CD4-positive, alpha-beta T cell treated with Interferon gamma for 1 hour (primary cell): ENCODE measurements around the gene ALDH3B2.
A peak's percentile ranks its signal among the peaks of the same experiment; 100 is the strongest.
"Not testable (repeated sequence)": the region's sequence is repeated elsewhere in the genome, so short reads cannot be mapped to it uniquely, and the experiment has no call there.

Source experiments
- DNase-seq: peaks from one replicate; pipeline ENCODE4 v3.0.0-alpha.2; 2020

Gene ALDH3B2

DNA sequence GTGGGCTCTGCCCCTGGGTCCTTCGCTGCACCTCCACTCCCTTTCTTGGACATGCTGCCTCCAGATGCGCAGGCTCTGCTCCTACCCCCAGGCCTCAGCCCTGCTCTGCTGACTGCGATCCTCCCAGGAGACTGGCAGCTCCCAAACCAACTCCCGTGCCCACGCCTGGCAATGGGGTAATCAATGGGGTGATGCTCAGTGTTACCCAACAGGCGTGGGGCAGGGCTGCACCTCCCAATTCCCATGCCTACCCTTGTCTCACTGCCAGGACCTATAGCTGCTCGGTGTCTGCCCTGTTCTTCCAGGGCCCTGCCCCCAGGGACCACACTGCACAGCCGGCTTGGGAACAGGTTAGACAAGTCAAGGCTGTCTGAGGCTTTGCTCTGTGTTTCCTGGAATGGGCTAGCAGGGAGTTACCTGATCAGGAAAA, at the start of gene ALDH3B2:
Gene ALDH3B2, minus strand, starts transcription at position 182 of the 430 bp plus-strand sequence. CDS start 7,688 bp downstream, outside the sequence.
- DNase-seq, result no peak

DNA sequence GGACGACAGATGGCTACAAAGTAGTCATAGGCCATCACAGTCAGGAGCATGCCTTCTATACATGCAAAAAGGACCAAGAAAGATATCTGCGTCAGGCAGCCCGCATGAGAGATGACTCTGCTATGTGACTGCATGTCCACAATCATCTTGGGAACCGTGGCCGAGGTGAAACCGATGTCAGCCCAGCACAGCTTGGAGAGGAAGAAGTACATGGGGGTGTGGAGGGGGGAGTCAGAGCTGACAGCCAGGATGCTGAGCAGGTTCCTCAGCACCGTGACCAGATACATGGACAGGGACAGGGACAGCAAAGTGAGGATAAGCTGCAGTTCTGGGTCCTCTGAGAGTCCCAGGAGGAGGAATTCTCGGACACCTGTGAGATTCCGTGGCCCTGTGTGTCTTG, 48.6 kb upstream of the ALDH3B2 start:
- not testable (repeated sequence) for DNase-seq

- DNase-seq, result peak; percentile 1
These were observed 41.8 kb upstream of the ALDH3B2 start for GRCh38 chr11:67716226-67716625.

GRCh38 chr11:67715801-67716200, 41.4 kb upstream of the ALDH3B2 start:
- DNase-seq, result not testable (repeated sequence)

GRCh38 chr11:67713892-67714509, 39.6 kb upstream of the ALDH3B2 start:
- peak; percentile 71 for DNase-seq

DNA sequence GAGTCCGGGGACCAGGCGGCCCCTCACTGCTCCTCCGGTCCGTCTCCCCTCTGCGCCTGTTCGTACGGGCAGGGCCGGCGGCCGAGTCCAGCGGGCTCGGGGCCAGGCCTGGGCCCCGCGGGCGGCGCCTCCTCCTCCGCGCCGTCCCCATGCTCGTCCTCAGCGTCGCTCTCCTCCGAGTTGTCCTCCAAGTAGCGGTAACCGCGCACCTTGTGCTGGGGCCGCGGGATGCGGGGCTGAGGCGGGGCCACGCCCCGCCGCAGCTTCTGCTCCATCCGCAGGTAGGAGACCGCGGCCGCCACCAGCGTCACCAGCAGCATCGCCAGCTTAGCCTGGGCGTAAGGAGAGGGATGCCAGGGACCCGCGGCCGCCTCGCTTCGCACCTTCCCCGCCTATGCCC, 37.3 kb upstream of the ALDH3B2 start:
- not testable (repeated sequence) for DNase-seq

DNA sequence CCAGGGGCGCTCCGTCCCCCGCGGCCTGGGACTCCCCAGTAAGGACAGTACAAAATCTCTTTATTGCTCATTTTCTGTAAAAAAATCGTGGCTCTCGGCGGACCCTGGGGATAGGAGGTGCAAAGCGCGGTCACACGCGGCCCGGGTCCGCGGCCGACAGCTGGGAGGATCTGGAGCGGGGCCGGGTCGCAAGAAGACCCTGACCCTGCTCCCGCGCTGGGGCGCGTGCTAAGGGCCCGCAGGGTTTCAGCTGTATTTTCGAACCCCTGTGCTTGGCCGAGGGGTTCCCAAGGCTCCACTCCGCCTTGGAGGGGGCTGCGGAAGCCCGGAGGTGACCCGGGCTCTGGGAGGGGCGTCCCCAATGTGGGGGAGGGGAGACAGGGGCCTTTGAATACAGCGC, 36.8 kb upstream of the ALDH3B2 start:
- not testable (repeated sequence) for DNase-seq

GRCh38 chr11:67709806-67710205, 35.4 kb upstream of the ALDH3B2 start:
- not testable (repeated sequence) for DNase-seq

DNA sequence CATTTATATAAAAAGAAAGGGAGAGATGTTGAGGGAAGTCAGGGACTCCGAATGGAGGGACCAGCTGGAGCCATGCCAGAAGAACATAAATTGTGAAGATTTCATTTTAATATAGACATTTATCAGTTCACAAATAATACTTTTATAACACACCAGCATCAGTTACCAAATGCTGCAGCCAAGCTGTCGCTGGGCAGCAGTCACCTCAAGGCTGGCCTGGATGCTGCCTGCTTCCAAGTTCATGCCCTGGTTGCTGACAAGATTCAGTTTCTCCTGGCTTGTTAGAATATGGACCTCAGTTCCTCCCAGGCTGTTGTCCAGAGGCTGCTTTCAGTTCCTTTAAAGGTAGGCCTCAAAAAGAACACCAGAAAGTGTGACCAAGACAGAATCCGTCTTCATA, 30.8 kb upstream of the ALDH3B2 start:
- DNase-seq, result no peak

DNA sequence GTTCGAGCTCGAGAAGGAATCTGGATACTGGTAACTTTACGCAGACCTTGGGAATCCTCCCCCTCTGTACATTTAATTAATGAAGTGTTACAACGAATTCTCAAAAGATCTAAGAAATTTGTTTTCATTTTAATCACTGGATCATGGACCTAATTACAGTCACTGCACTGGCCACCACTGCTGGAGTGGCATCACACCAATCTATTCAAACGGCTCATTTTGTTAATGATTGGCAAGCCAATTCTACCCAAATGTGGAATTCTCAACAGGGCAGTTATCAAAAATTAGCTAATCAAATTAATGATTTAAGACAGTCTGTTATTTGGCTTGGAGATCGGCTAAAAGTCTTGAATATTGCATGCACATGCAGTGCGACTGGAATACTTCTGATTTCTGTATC, 30.1 kb upstream of the ALDH3B2 start:
- DNase-seq, result no peak

- not testable (repeated sequence) for DNase-seq
These were observed 29.3 kb upstream of the ALDH3B2 start for GRCh38 chr11:67703709-67704108.

DNA sequence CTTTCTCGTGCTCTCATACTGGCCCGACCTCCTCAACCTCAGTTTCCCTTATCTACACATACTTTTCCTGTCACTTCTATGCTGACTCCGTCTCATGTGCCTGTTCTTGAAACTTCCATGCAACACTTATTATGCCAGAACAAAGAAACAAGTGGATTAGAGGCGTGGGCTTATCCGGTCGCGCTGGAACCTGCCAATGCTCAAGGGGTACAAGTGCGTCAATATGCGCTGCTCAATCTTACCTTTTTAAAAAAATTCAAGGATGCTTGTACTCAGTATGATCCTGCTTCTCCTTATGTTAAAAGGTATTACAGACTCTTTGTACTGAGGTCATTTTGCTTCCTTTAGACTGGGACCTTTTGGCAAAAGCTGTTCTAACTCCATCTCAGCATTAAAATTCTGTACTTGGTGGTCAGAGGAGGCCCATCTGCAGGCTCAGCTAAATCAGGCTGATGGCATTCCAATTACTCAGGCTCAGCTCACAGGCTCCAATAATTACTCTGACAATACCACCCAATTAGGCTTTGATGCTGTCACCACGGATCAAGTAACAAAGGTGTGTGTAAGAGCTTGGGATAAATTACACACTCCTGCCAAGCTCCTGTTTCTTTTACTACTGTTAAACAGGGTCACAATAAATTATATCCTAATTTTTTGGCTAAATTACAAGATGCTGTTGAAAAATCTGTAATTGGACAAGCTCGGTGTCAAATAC, 26.3 kb upstream of the ALDH3B2 start:
- DNase-seq, result no peak

DNA sequence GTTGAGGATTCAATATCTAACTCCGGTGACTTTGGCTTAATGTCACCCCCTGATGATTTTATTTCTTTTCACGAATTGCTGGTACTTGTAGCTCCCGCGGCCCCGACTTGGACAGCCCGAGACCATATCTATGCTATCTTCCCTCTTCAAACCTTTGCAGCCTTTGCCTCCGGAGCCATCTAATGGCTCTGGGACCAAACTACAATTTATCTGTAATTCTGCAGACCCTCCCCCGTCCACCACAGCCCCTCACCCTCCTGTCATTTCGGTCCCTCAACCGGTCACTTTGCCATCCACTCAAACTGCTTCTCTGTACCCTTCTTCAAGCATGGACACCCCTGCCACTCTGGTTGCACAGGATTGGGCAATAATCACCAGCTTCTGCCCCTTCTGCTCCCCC, 25.7 kb upstream of the ALDH3B2 start:
- DNase-seq, result no peak

GRCh38 chr11:67699521-67699920, 25.1 kb upstream of the ALDH3B2 start:
- no peak for DNase-seq

- DNase-seq, result no peak
These were observed 23.8 kb upstream of the ALDH3B2 start for GRCh38 chr11:67698247-67698646.

DNA sequence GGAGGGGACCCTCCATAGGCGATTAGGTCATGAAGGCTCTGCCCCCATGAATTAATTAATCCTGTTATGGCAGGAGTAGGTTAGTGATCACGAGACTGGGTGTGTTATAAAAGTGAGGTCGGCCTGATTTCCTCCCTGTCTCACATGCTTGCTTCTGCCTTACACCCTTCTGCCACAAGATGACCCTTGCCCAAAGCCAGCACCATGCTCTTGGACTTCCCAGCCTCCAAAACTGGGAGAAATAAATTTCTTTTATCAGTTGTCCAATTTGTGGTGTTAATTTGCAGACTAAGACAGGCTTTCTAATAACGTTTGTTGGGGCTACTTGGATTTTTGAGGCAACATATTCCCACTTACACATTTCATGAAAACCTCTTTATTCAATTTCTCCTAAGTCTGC, 23.4 kb upstream of the ALDH3B2 start:
- DNase-seq, result no peak

- no peak for DNase-seq
These were observed 22.6 kb upstream of the ALDH3B2 start for GRCh38 chr11:67696998-67697397.

DNA sequence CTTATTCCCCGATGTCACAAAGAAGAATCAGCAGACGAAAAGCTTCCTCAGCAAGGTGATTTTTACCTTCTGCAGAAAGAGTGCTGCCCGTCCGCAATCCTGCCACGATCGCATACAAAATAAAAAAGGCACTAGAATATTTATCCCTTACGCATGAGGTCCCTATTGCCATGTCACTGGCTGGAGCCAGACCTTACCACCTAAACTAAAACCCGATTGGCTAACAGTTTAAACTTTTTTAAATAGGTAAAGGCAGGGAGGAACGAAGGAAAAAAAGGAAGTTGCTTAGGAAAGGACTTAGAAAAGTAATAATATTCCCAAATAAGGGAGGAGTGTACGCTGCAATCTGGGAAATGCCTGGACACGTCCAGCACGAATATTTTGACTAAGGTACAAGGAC, 21.2 kb upstream of the ALDH3B2 start:
- no peak for DNase-seq

- DNase-seq, result no peak
These were observed 20.6 kb upstream of the ALDH3B2 start for GRCh38 chr11:67694875-67695555.

GRCh38 chr11:67691149-67691548, 16.7 kb upstream of the ALDH3B2 start:
- DNase-seq, result no peak

GRCh38 chr11:67689178-67689577, 14.8 kb upstream of the ALDH3B2 start:
- no peak for DNase-seq

DNA sequence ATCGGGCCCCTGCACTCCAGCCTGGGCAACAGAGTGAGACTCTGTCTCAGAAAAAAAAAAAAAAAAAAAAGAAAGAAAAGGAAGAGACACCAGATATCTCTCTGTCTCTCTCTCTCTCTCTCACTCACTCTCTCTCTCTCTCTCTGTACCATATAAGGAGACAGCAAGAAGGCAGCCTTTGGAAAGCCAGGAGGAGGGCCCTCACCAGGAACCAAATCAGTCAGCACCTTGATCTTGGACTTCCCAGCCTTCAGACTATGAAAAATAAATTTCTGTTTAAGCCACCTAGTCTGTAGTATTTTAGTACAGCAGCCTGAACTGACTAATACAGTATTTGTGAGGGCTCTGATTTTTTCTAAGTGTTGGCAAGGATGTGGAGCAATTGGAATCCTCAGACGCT, 13.6 kb upstream of the ALDH3B2 start:
- no peak for DNase-seq

DNA sequence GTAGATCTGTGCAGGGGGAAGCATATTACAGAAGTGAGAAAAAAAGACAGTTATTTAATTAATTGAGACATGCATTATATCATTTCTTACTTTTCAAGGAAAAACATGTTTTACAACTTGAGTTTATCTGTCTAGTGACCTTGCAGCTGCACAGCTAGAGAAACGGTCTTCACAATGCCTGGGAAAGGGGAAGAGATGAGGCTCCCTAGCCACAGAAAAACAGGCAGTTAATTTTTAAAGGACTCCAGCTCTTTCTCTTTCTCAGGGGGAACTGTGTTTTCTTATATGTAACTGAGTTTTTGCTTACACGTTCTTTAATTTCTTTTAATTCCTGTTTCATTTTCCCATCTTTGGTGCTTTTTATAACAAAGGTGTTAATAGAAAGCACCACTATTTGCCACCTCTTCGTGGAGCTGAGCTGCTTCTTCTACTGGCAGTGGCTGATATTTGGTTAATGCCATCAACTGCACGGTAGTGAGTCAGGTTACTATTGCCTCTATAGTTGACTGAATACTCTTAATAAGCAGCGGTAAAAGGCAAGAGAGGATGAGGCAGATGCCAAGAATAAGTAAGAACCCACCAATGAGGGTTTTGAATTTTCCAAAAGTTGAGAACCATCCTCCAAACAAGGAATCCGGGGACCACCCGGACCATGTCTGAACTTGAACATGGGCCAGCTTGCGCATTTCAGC, 11.4 kb upstream of the ALDH3B2 start:
- not testable (repeated sequence) for DNase-seq
